Caco-2 (cell line): ENCODE results near the gene TEX54. TPM values are rescaled to one million over a fixed set of nuclear protein-coding genes. Genes with fewer than 3 reads are reported as not detected.

Source experiments
- BruUV-seq: library from RNA; stranded (reverse); fragments of 400-500 nt; replicated peaks from 2 replicates; lab custom pipeline; 2021; lab: Mats Ljungman, UMichigan
- CTCF ChIA-PET: fragments of 300-600 bp; sonication (Branson Sonifier 250); formaldehyde crosslinking; loops from one replicate; lab custom pipeline; 2022; ENCODE audit warnings: antibody characterized with exemption; lab: Charles Lee
- POLR2A ChIA-PET: fragments of 300-600 bp; sonication (Branson Sonifier 250); formaldehyde crosslinking; loops from one replicate; lab custom pipeline; 2022; ENCODE audit warnings: antibody characterized with exemption; lab: Charles Lee
- DNase-seq, 2 experiments: peaks; one replicate each; pipeline versions ENCODE4 v3.0.0 to v3.0.0-alpha.2; 2020 to 2022
- H3K27me3 ChIP-seq: replicated peaks from 2 replicates; pipeline ENCODE4 v1.6.0; 2011; ENCODE audit warnings: low read length; ENCODE audit not compliant: control insufficient read depth, insufficient read depth
- H3K36me3 ChIP-seq: 2 replicates; pipeline ENCODE4 v1.5.1; 2011; ENCODE audit warnings: low read length; ENCODE audit not compliant: control insufficient read depth, insufficient read depth
- H3K4me1 ChIP-seq: fragments of 250-450 bp; sonication (Bioruptor Pico); 2 replicates; pipeline ENCODE4 v1.5.1; 2020; ENCODE audit warnings: mild to moderate bottlenecking
- H3K4me3 ChIP-seq: 2 replicates; pipeline ENCODE4 v1.5.1; 2011; ENCODE audit warnings: low read depth, mild to moderate bottlenecking, control low read depth, low read length
- H3K9me3 ChIP-seq: fragments of 250-450 bp; sonication (Bioruptor Pico); 2 replicates; pipeline ENCODE4 v1.5.1; 2020; ENCODE audit warnings: mild to moderate bottlenecking, moderate library complexity
- H3K27ac Mint-ChIP-seq: one replicate; pipeline ENCODE4 v1.8.0; 2022; ENCODE audit warnings: mixed read lengths; ENCODE audit not compliant: unreplicated experiment
- H3K27me3 Mint-ChIP-seq: one replicate; pipeline ENCODE4 v1.8.0; 2022; ENCODE audit warnings: mixed read lengths; ENCODE audit not compliant: insufficient read depth, unreplicated experiment
- H3K36me3 Mint-ChIP-seq: one replicate; pipeline ENCODE4 v1.8.0; 2022; ENCODE audit warnings: mild to moderate bottlenecking, mixed read lengths; ENCODE audit not compliant: insufficient read depth, unreplicated experiment
- H3K4me1 Mint-ChIP-seq: one replicate; pipeline ENCODE4 v1.8.0; 2022; ENCODE audit warnings: low read depth, mixed read lengths; ENCODE audit not compliant: unreplicated experiment
- H3K4me3 Mint-ChIP-seq: one replicate; pipeline ENCODE4 v1.8.0; 2022; ENCODE audit warnings: mild to moderate bottlenecking, moderate library complexity, mixed read lengths; ENCODE audit not compliant: unreplicated experiment
- H3K9me3 Mint-ChIP-seq: one replicate; pipeline ENCODE4 v1.8.0; 2022; ENCODE audit warnings: mixed read lengths; ENCODE audit not compliant: unreplicated experiment
- intact Hi-C: fragments of 100-400 bp; cut with micrococcal nuclease; formaldehyde crosslinking; loops from one replicate; pipeline ENCODE4 v1.10.0; 2022; ENCODE audit not compliant: unreplicated experiment
- total RNA-seq: library from RNA; stranded (reverse); gene quantifications from 2 replicates; pipeline ENCODE4 v1.2.3, GENCODE V29; 2022
- TF ChIP-seq, protein P1 (sequence below), 2 experiments: fragments of 200-600 bp in 1 of 2; IDR thresholded peaks; 1 replicate in 1 of 2; 2 replicates in 1 of 2; pipeline versions ENCODE4 v1.5.1 to v1.8.0; 2011 to 2022; ENCODE audit warnings: antibody characterized with exemption in 1 of 2, control low read depth in 1 of 2, inconsistent platforms in 1 of 2, low read depth in 1 of 2, low read length in 1 of 2, mild to moderate bottlenecking in 1 of 2, moderate library complexity in 1 of 2; ENCODE audit not compliant: insufficient read depth in 1 of 2, severe bottlenecking in 1 of 2, unreplicated experiment in 1 of 2

TEX54 gene
- total RNA-seq, 1 experiment from 2014 or later = 0.95 TPM

DNA sequence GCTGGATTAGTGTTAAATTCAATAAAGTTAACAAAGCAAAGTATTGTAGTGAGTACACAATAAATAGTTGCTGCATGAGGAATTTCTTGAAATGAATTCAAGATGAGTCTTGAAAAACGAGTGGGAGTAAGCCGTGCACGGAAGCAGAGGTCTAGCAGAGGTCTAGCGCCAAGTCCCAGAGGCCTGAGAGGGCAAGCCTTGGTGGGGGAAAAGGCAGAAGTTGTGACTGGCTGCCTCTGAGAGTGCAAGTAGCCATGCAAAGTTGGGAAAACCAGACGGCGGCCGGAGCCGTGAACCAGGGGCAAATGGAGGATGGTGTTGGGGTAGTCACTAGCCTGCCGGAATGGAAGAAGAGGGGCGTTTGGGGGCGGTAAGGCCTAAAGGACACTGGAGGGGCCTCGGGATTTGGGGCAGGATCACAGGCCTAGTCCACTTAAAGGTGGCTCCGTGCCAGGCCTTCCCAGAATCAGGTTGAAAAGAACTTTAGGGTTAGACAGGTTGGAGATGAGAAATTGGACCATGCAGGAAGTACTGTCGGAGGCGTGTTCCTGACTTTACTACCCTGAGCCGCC is 47.7 kb upstream of the TEX54 start:
- DNase-seq = peak in 1 of 2 experiments; percentile 42
- TF ChIP-seq, protein P1, sequence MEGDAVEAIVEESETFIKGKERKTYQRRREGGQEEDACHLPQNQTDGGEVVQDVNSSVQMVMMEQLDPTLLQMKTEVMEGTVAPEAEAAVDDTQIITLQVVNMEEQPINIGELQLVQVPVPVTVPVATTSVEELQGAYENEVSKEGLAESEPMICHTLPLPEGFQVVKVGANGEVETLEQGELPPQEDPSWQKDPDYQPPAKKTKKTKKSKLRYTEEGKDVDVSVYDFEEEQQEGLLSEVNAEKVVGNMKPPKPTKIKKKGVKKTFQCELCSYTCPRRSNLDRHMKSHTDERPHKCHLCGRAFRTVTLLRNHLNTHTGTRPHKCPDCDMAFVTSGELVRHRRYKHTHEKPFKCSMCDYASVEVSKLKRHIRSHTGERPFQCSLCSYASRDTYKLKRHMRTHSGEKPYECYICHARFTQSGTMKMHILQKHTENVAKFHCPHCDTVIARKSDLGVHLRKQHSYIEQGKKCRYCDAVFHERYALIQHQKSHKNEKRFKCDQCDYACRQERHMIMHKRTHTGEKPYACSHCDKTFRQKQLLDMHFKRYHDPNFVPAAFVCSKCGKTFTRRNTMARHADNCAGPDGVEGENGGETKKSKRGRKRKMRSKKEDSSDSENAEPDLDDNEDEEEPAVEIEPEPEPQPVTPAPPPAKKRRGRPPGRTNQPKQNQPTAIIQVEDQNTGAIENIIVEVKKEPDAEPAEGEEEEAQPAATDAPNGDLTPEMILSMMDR (IDR thresholded peaks at IDR 0.05; ENCODE audit: insufficient read depth in 1 of 2, low read depth in 1 of 2, low read length in 1 of 2, severe bottlenecking in 1 of 2, unreplicated experiment in 1 of 2) = no peak
- Mint-ChIP-seq H3K9me3 (no peaks in the 10 kb centered on the region), H3K36me3 (peaks cover 97% of the 10 kb centered on the region), H3K4me1 (peaks cover 36% of the 10 kb centered on the region), H3K4me3 (peak overlapping the region; percentile 97), H3K27me3 (no peaks in the 10 kb centered on the region), H3K27ac (peak overlapping the region; percentile 99)
- Histone ChIP-seq H3K9me3 (no peaks in the 10 kb centered on the region), H3K27me3 (no peaks in the 10 kb centered on the region), H3K4me3 (peak overlapping the region; percentile 99), H3K36me3 (peaks cover 14% of the 10 kb centered on the region), H3K4me1 (peaks cover 51% of the 10 kb centered on the region)
- ChIA-PET CTCF (interaction anchor here (0.6 to 1.7 kb wide), 3 partner anchors 24 to 126 kb away, joined by 3 to 8 read pairs (median 7); partner anchors contain the start of genes TMEM179B and ZBTB3), POLR2A (interaction anchor here (0.6 to 1.9 kb wide), 3 partner anchors 10 to 39 kb away, joined by 3 to 17 read pairs (median 6); no protein-coding TSS in a partner anchor)
- BruUV-seq = no TSS peak
- intact Hi-C loops = loop anchor here (2.0 kb wide), 1 partner anchor 94 kb away; the partner anchor contains the start of gene TMEM179B

DNA sequence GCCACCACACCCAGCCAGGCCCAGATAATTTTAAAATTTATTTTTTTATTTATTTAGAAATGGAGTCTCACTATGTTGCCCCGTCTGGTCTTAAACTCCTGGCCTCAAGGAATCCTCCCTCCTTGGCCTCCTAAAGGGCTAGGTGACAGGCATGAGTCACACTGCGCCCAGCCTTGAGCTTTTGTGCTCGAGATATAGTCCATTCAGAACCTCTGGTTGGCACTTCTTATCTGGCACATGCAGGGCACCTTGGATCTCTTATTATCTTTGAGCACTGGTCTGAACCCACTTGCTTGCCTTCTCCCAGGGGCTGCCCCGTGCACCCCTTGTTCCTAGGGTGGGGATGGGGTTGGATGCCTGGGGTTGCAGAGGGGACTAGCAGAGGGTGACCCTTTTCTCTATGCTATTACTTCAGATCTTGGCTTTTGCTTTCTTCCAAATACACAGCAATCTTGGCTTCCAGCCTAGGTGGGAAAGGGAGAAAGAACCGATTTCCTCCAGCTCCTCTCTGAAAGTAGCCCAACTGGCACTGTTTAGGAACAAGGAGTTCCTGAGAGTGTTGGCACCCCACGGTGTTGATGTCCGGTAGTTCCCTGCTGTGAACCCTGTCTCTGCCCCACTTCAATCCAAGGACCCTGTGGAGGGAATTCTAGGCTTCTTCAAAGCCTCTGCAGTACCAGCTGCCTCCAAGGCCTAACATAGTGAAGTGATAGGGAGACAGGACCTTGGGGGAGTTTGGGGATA is 46.8 kb upstream of the TEX54 start:
- Mint-ChIP-seq H3K9me3 (no peaks in the 10 kb centered on the region), H3K4me1 (peaks cover 31% of the 10 kb centered on the region), H3K27me3 (no peaks in the 10 kb centered on the region), H3K27ac (peak overlapping the region; percentile 99), H3K36me3 (peaks cover 97% of the 10 kb centered on the region), H3K4me3 (peak overlapping the region; percentile 97)
- TF ChIP-seq, protein P1 (IDR thresholded peaks at IDR 0.05; ENCODE audit: insufficient read depth in 1 of 2, low read depth in 1 of 2, low read length in 1 of 2, severe bottlenecking in 1 of 2, unreplicated experiment in 1 of 2) = no peak
- BruUV-seq = no TSS peak
- no peaks in the 10 kb centered on the region for H3K9me3 ChIP-seq
- no peak for DNase-seq
- intact Hi-C loops = no loop called here
- ChIA-PET CTCF (no interaction called here), POLR2A (interaction anchor here (1.2 kb wide), 1 partner anchor 38 kb away, joined by 6 read pairs; no protein-coding TSS in a partner anchor)
- H3K4me3 ChIP-seq = no peak overlapping the region
- no peaks in the 10 kb centered on the region for H3K27me3 ChIP-seq
- H3K36me3 ChIP-seq = peaks cover 10% of the 10 kb centered on the region
- peaks cover 51% of the 10 kb centered on the region for H3K4me1 ChIP-seq

DNA sequence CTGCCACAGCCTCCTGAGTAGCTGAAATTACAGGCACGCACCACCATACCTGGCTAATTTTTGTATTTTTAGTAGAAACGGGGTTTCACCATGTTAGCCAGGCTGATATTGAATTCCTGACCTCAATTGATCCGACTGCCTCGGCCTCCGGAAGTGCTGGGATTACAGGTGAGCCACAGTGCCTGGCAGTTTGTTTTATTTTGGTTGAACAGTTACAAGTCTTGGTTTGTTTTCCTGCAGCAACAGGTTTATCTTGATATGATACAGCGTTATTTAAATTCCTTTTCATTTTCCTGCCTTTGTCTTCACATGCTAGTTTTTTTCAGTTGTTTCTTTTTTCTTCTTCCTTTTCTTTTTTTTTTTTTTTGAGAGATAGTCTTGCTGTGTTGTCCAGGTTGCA is 44.1 kb upstream of the TEX54 start:
- Mint-ChIP-seq H3K9me3 (no peaks in the 10 kb centered on the region), H3K27ac (no peak overlapping the region), H3K27me3 (no peaks in the 10 kb centered on the region), H3K4me3 (no peak overlapping the region), H3K4me1 (peaks cover 20% of the 10 kb centered on the region), H3K36me3 (peaks cover 90% of the 10 kb centered on the region)
- peaks cover 34% of the 10 kb centered on the region for H3K4me1 ChIP-seq
- H3K36me3 ChIP-seq = no peaks in the 10 kb centered on the region
- BruUV-seq = no TSS peak
- intact Hi-C loops = no loop called here
- H3K4me3 ChIP-seq = no peak overlapping the region
- no peaks in the 10 kb centered on the region for H3K9me3 ChIP-seq
- H3K27me3 ChIP-seq = no peaks in the 10 kb centered on the region
- POLR2A ChIA-PET = no interaction called here
- TF ChIP-seq, protein P1 (IDR thresholded peaks at IDR 0.05; ENCODE audit: insufficient read depth in 1 of 2, low read depth in 1 of 2, low read length in 1 of 2, severe bottlenecking in 1 of 2, unreplicated experiment in 1 of 2) = no peak
- no peak for DNase-seq
- CTCF ChIA-PET = interaction anchor here (1.1 kb wide), 1 partner anchor 29 kb away, joined by 3 read pairs; no protein-coding TSS in a partner anchor
